Gastrocnemius medialis (tissue), 4 donors: ENCODE results near the gene CACNA1B.

Experiments
- CTCF ChIP-seq, 5 experiments: fragments of 450-650 bp in 3 of 5; fragments of 200-600 bp in 2 of 5; sonication (generic) in 2 of 5; IDR thresholded peaks in 4 of 5; conservative IDR thresholded peaks in 1 of 5; 1 replicate in 4 of 5; 2 replicates in 1 of 5; pipeline ENCODE4 v1.5.1; 2016 to 2019; ENCODE audit warnings: antibody characterized with exemption in 5 of 5, mild to moderate bottlenecking in 3 of 5, moderate library complexity in 3 of 5
- POLR2A ChIP-seq, 2 donors: fragments of 450-650 bp; IDR thresholded peaks; one replicate each; pipeline ENCODE4 v1.6.1; 2017; ENCODE audit warnings: antibody characterized with exemption in 2 of 2, mild to moderate bottlenecking in 2 of 2, moderate library complexity in 2 of 2

DNA sequence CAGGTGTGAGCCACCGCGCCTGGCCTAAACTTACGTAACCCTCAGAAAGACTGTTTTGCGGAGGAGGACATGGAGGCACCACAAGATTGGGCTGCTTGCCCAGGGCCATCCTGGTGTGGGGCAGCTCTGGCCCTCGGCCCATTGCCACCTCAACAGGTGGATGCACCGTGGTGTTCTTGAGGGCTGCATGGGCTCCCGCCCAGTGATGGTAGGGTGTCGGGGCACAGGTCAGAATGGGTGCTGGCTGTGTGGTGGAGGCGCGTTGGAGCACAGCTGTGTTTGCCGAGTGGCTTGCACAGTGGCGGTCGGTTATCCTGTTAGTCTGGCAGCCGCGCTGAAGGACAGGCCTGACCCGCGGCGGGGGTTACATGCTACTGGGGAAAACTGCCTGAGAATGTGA is 196.9 kb downstream of the CACNA1B start:
- TF ChIP-seq CTCF (IDR thresholded peaks at IDR 0.05 in 4 of 5, conservative IDR thresholded peaks at IDR 0.05 in 1 of 5) (no peak), POLR2A (IDR thresholded peaks at IDR 0.05) (no peak)
